OCI-LY7 (cell line): ENCODE data around the gene CD8B. TPM values are rescaled to one million over a fixed set of nuclear protein-coding genes. Genes with fewer than 3 reads are reported as not detected.

Source experiments
- BruUV-seq: library from RNA; stranded (reverse); fragments of 400-500 nt; replicated peaks from 2 replicates; lab custom pipeline; 2021; lab: Mats Ljungman, UMichigan
- CTCF ChIA-PET: fragments of 300-600 bp; sonication (Branson Sonifier 250); formaldehyde crosslinking; loops from one replicate; lab custom pipeline; 2022; ENCODE audit warnings: antibody characterized with exemption; ENCODE audit not compliant: unreplicated experiment; lab: Charles Lee
- POLR2A ChIA-PET: fragments of 300-600 bp; sonication (Branson Sonifier 250); formaldehyde crosslinking; loops from one replicate; lab custom pipeline; 2022; ENCODE audit warnings: antibody characterized with exemption; lab: Charles Lee
- DNase-seq: peaks from one replicate; pipeline ENCODE4 v3.0.0-alpha.2; 2015; ENCODE audit warnings: low spot score
- H2AFZ ChIP-seq: fragments of 200-600 bp; sonication (generic), shearing (Covaris generic); 2 replicates; pipeline ENCODE4 v1.6.1; 2014; ENCODE audit warnings: mild to moderate bottlenecking, antibody characterized with exemption, low read length, moderate library complexity
- H3K27ac ChIP-seq: fragments of 200-600 bp; sonication (generic); 2 replicates; pipeline ENCODE4 v1.5.1; 2014; ENCODE audit warnings: mixed run types, low read depth, mild to moderate bottlenecking, moderate library complexity, low read length, inconsistent platforms; ENCODE audit not compliant: poor library complexity, severe bottlenecking
- H3K36me3 ChIP-seq: fragments of 200-600 bp; sonication (generic); 2 replicates; pipeline ENCODE4 v1.6.1; 2014; ENCODE audit warnings: mild to moderate bottlenecking, antibody characterized with exemption, low read length, moderate library complexity, mixed read lengths; ENCODE audit not compliant: insufficient read depth
- H3K4me1 ChIP-seq: fragments of 200-600 bp; sonication (generic); 2 replicates; pipeline ENCODE4 v1.5.1; 2014; ENCODE audit warnings: mild to moderate bottlenecking, low read length; ENCODE audit not compliant: insufficient read depth, poor library complexity, severe bottlenecking
- H3K4me2 ChIP-seq: fragments of 200-600 bp; sonication (generic); 2 replicates; pipeline ENCODE4 v1.6.1; 2014; ENCODE audit warnings: mild to moderate bottlenecking, low read length
- H3K4me3 ChIP-seq: fragments of 200-600 bp; sonication (generic); 2 replicates; pipeline ENCODE4 v1.5.1; 2014; ENCODE audit warnings: mild to moderate bottlenecking, low read depth, low read length; ENCODE audit not compliant: poor library complexity, severe bottlenecking
- H3K79me2 ChIP-seq: fragments of 200-600 bp; sonication (generic); 2 replicates; pipeline ENCODE4 v1.6.1; 2016; ENCODE audit warnings: low read depth, mild to moderate bottlenecking, low read length, moderate library complexity, mixed read lengths; ENCODE audit not compliant: insufficient read depth
- H3K9me2 ChIP-seq: fragments of 200-600 bp; sonication (generic); 2 replicates; pipeline ENCODE4 v1.6.1; 2016; ENCODE audit warnings: mild to moderate bottlenecking, low read length, mixed read lengths; ENCODE audit not compliant: insufficient read depth
- H3K9me3 ChIP-seq: fragments of 200-600 bp; sonication (generic); 2 replicates; pipeline ENCODE4 v1.6.1; 2014; ENCODE audit warnings: mild to moderate bottlenecking, mixed run types, low read length, mixed read lengths
- H4K20me1 ChIP-seq: fragments of 200-600 bp; sonication (generic); 2 replicates; pipeline ENCODE4 v1.6.1; 2014; ENCODE audit warnings: mild to moderate bottlenecking, antibody characterized with exemption, low read length, moderate library complexity, mixed read lengths; ENCODE audit not compliant: insufficient read depth
- EZH2phosphoT487 ChIP-seq: fragments of 200-600 bp; sonication (generic); IDR thresholded peaks from 2 replicates; pipeline ENCODE4 v1.6.1; 2018; ENCODE audit warnings: low read depth, borderline replicate concordance, mild to moderate bottlenecking, mixed run types, antibody characterized with exemption, low read length, moderate library complexity, mixed read lengths
- intact Hi-C: fragments of 100-400 bp; cut with micrococcal nuclease; formaldehyde crosslinking; loops from one replicate; pipeline ENCODE4 v1.10.0; 2022; ENCODE audit not compliant: unreplicated experiment
- total RNA-seq, 2 experiments: library from RNA; depleted of rRNA in 1 of 2; stranded (reverse); fragments of >200 nt in 1 of 2; shearing (Covaris generic) in 1 of 2; gene quantifications; 2 replicates each; pipeline ENCODE4 v1.2.3, GENCODE V29; 2014 to 2022
- TF ChIP-seq, protein P1 (sequence below): fragments of 200-600 bp; sonication (generic); conservative IDR thresholded peaks from 2 replicates; pipeline ENCODE4 v1.5.1; 2014; ENCODE audit warnings: mild to moderate bottlenecking, antibody characterized with exemption, low read length, moderate library complexity, mixed read lengths

Gene CD8B
- total RNA-seq, 2 experiments from 2014 or later, result not detected

DNA sequence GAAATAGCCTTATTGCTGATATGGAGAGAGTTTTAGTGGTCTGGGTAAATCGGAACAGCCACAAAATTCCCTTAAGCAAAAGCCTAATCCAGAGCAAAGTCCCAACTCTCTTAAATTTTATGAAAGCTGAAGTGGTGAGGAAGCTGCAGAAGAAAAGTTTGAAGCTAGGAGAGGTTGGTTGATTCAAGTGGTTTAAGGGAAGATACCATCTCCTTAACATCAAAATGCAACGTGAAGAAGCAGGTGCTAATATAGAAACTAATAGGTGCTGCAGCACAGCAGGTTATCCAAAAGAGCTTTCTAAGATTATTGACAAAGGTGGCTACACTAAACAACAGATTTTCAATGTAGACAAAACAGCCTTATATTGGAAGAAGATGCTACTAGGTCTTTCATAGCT, 42.7 kb downstream of the CD8B start:
- Histone ChIP-seq H3K36me3 (no peaks in the 10 kb centered on the region), H2AFZ (no peak overlapping the region), H3K4me2 (no peak overlapping the region), H3K79me2 (no peaks in the 10 kb centered on the region), H3K9me3 (no peaks in the 10 kb centered on the region), H3K9me2 (no peaks in the 10 kb centered on the region), H3K4me3 (no peak overlapping the region), H4K20me1 (no peaks in the 10 kb centered on the region), H3K27ac (no peak overlapping the region), H3K4me1 (no peaks in the 10 kb centered on the region)
- ChIA-PET CTCF (no interaction called here), POLR2A (no interaction called here)
- no peak for DNase-seq
- no TSS peak for BruUV-seq
- intact Hi-C loops, result no loop called here
- TF ChIP-seq EZH2phosphoT487, result no peak

DNA sequence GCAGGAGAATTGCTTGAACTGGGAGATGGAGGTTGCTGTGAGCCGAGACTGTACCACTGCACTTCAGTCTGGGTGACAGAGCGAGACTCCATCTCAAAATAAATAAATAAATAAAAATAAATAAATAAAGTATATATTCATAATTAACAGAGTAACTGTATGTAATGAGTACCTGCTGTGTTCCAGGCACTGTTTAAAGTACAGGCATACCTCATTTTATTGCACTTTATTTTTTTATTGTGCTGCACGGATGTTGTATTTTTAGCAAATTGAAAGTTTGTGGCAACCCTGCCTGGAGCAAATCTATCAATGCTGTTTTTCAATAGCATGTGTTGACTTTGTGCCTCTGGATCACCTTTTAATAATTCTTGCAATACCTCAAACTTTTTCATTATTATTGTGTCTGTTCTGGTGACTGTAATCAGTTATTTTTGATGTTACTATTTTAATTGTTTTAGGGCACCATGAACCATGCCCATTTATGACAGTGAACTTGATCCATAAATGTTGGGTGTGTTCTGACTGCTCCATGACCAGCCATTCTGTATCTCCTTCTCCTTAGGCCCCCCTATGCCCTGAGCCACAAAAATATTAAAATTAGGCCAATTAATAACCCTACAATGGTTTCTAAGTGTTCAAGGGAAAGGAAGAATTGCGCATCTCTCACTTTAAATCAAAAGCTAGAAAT, 43.4 kb downstream of the CD8B start:
- Histone ChIP-seq H3K27ac (no peak overlapping the region), H3K79me2 (no peaks in the 10 kb centered on the region), H4K20me1 (no peaks in the 10 kb centered on the region), H3K4me2 (no peak overlapping the region), H3K4me3 (no peak overlapping the region), H3K9me2 (no peaks in the 10 kb centered on the region), H3K9me3 (no peaks in the 10 kb centered on the region), H3K36me3 (no peaks in the 10 kb centered on the region), H2AFZ (no peak overlapping the region), H3K4me1 (no peaks in the 10 kb centered on the region)
- no peak for TF ChIP-seq EZH2phosphoT487
- TF ChIP-seq, protein P1, sequence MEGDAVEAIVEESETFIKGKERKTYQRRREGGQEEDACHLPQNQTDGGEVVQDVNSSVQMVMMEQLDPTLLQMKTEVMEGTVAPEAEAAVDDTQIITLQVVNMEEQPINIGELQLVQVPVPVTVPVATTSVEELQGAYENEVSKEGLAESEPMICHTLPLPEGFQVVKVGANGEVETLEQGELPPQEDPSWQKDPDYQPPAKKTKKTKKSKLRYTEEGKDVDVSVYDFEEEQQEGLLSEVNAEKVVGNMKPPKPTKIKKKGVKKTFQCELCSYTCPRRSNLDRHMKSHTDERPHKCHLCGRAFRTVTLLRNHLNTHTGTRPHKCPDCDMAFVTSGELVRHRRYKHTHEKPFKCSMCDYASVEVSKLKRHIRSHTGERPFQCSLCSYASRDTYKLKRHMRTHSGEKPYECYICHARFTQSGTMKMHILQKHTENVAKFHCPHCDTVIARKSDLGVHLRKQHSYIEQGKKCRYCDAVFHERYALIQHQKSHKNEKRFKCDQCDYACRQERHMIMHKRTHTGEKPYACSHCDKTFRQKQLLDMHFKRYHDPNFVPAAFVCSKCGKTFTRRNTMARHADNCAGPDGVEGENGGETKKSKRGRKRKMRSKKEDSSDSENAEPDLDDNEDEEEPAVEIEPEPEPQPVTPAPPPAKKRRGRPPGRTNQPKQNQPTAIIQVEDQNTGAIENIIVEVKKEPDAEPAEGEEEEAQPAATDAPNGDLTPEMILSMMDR, result no peak
- BruUV-seq, result no TSS peak
- CTCF ChIA-PET, result no interaction called here
- intact Hi-C loops, result no loop called here
- DNase-seq, result no peak
- POLR2A ChIA-PET, result no interaction called here

DNA sequence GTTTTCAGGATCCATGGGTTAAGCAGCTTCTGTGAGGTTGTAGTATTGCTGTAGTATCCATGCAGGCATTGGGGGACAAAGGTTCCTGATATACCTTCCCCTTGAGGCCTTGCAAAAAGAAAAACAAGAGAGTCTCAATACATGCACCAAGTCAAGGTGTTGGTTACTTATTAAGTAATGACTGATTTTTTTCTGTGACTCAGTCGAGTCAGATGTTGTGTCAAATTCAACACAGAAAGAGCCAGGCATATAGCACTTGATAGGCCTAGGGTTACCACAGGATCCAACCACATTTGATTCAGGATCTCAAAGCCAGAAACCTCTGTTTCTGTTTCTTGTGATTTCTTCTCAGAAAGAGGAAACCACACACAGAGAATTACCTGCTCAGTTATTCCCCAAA, 46.1 kb downstream of the CD8B start:
- Histone ChIP-seq H3K9me2 (no peaks in the 10 kb centered on the region), H2AFZ (no peak overlapping the region), H3K9me3 (no peaks in the 10 kb centered on the region), H3K4me2 (no peak overlapping the region), H3K4me1 (no peaks in the 10 kb centered on the region), H3K79me2 (no peaks in the 10 kb centered on the region), H3K36me3 (no peaks in the 10 kb centered on the region), H3K4me3 (no peak overlapping the region), H3K27ac (no peak overlapping the region), H4K20me1 (no peaks in the 10 kb centered on the region)
- POLR2A ChIA-PET, result no interaction called here
- CTCF ChIA-PET, result no interaction called here
- intact Hi-C loops, result no loop called here
- no TSS peak for BruUV-seq
- no peak for DNase-seq
- TF ChIP-seq, protein P1, result no peak
- no peak for TF ChIP-seq EZH2phosphoT487
